K562 (cell line): ENCODE results near the gene KBTBD6. TPM values are rescaled to one million over a fixed set of nuclear protein-coding genes. Genes with fewer than 3 reads are reported as not detected.

ENCODE experiments used
- BCL6 ChIP-seq: fragments of 250-450 bp; sonication (Bioruptor Pico); IDR thresholded peaks from 2 replicates; pipeline ENCODE4 v1.4.0; 2020
- CEBPG ChIP-seq, 3 experiments: fragments of 200-800 bp in 1 of 3; sonication (Bioruptor generic) in 1 of 3; sonication (generic) in 1 of 3; formaldehyde crosslinking in 1 of 3; IDR thresholded peaks in 2 of 3; conservative IDR thresholded peaks in 1 of 3; 2 replicates each; pipeline versions ENCODE4 v1.6.1 to v1.8.0; 2016 to 2022; ENCODE audit warnings: missing compliant biosample characterization in 2 of 3, missing genetic modification characterization in 2 of 3, mild to moderate bottlenecking in 1 of 3, missing genetic modification reagents in 1 of 3
- DMBX1 ChIP-seq: fragments of 250-450 bp; sonication (Bioruptor Pico); IDR thresholded peaks from 2 replicates; pipeline ENCODE4 v1.8.0; 2022; ENCODE audit warnings: inconsistent platforms, mild to moderate bottlenecking, moderate library complexity, borderline replicate concordance
- GATAD2B ChIP-seq: fragments of 450-650 bp; IDR thresholded peaks from 2 replicates; pipeline ENCODE4 v1.6.1; 2017; ENCODE audit warnings: mild to moderate bottlenecking, borderline replicate concordance
- MBD2 ChIP-seq: sonication (generic); IDR thresholded peaks from 2 replicates; pipeline ENCODE4 v1.6.1; 2016; ENCODE audit warnings: low read depth, borderline replicate concordance
- PHB2 ChIP-seq: fragments of 450-650 bp; IDR thresholded peaks from 2 replicates; pipeline ENCODE4 v1.6.1; 2017; ENCODE audit warnings: low read depth
- PML ChIP-seq: IDR thresholded peaks from 2 replicates; pipeline ENCODE4 v1.6.1; 2012; ENCODE audit warnings: low read length, inconsistent platforms
- SMARCB1 ChIP-seq: IDR thresholded peaks from 2 replicates; pipeline ENCODE4 v1.6.1; 2011; ENCODE audit warnings: improper control_type of control experiment, low read depth; ENCODE audit not compliant: insufficient read length
- SNIP1 ChIP-seq: fragments of 450-650 bp; IDR thresholded peaks from 2 replicates; pipeline ENCODE4 v1.7.1; 2017; ENCODE audit warnings: low read depth, mild to moderate bottlenecking
- SOX6 ChIP-seq: fragments of 450-650 bp; IDR thresholded peaks from 2 replicates; pipeline ENCODE4 v1.6.1; 2014; ENCODE audit warnings: mild to moderate bottlenecking
- SRSF3 ChIP-seq: fragments of 200-400 bp; formaldehyde crosslinking; IDR thresholded peaks from 2 replicates; pipeline ENCODE4 v1.6.1; 2016; ENCODE audit warnings: mild to moderate bottlenecking, low read length, moderate library complexity; ENCODE audit not compliant: insufficient read depth
- TRIM28 ChIP-seq: fragments of 450-650 bp; IDR thresholded peaks from 2 replicates; pipeline ENCODE4 v1.6.1; 2017
- ZFP1 ChIP-seq: fragments of 450-650 bp; formaldehyde crosslinking; IDR thresholded peaks from 2 replicates; pipeline ENCODE4 v1.4.0; 2020; ENCODE audit warnings: mild to moderate bottlenecking, mixed read lengths
- ZNF165 ChIP-seq: fragments of 250-450 bp; sonication (Bioruptor Pico); IDR thresholded peaks from 2 replicates; pipeline ENCODE4 v1.4.0; 2020; ENCODE audit warnings: borderline replicate concordance
- ZNF311 ChIP-seq: fragments of 250-450 bp; sonication (Bioruptor Pico); IDR thresholded peaks from 2 replicates; pipeline ENCODE4 v1.4.0; 2020; ENCODE audit warnings: mild to moderate bottlenecking, moderate library complexity
- ZSCAN32 ChIP-seq: fragments of 450-650 bp; formaldehyde crosslinking; IDR thresholded peaks from 2 replicates; pipeline ENCODE4 v1.4.0; 2020; ENCODE audit warnings: mild to moderate bottlenecking, moderate library complexity
- polyA plus RNA-seq, 8 experiments: library from polyadenylated mRNA; depleted of rRNA in 4 of 8; stranded (reverse) in 5 of 8; unstranded in 3 of 8; fragments of >200 nt; fragmentation: Nextera tagmentation in 2 of 8; fragmentation: Illumina TruSeq in 1 of 8; extraction: Ambion mirVana in 2 of 8; extraction: Trizol in 1 of 8; gene quantifications; 2 replicates each; pipeline versions ENCODE4 v1.2.1 to v1.2.3, GENCODE V29; 2011 to 2014; ENCODE audit warnings: inconsistent platforms in 1 of 8, missing spikeins in 1 of 8
- total RNA-seq, 7 experiments: library from RNA; depleted of rRNA in 6 of 7; stranded (reverse); fragments of >200 nt in 6 of 7; fragmentation: Illumina TruSeq in 2 of 7; extraction: Trizol in 2 of 7; gene quantifications; 2 replicates each; pipeline versions ENCODE4 v1.2.1 to v1.2.3, GENCODE V29; 2011 to 2021; ENCODE audit warnings: low replicate concordance in 1 of 7
- TF ChIP-seq, protein P1 (sequence below): sonication (generic); formaldehyde crosslinking; IDR thresholded peaks from 2 replicates; pipeline ENCODE4 v1.8.0; 2022; ENCODE audit warnings: missing genetic modification reagents, mild to moderate bottlenecking, moderate library complexity, borderline replicate concordance
- TF ChIP-seq, protein P2 (sequence below): fragments of 200-800 bp; sonication (Bioruptor generic); IDR thresholded peaks from 2 replicates; pipeline ENCODE4 v1.6.1; 2017; ENCODE audit warnings: missing genetic modification characterization, missing compliant biosample characterization
- TF ChIP-seq, protein P3 (sequence below): sonication (generic); formaldehyde crosslinking; IDR thresholded peaks from 2 replicates; pipeline ENCODE4 v1.8.0; 2023; ENCODE audit warnings: mild to moderate bottlenecking, missing genetic modification reagents
- TF ChIP-seq, protein P4 (sequence below): sonication (generic); formaldehyde crosslinking; IDR thresholded peaks from 2 replicates; pipeline ENCODE4 v1.5.0; 2020; ENCODE audit warnings: missing genetic modification reagents
- TF ChIP-seq, protein P5 (sequence below): sonication (generic); formaldehyde crosslinking; IDR thresholded peaks from 2 replicates; pipeline ENCODE4 v1.8.0; 2023; ENCODE audit warnings: mild to moderate bottlenecking, missing genetic modification reagents

The KBTBD6 gene
- total and polyA plus RNA-seq, 9 of the 15 experiments (the other 6 are each of a cell fraction or from before 2014, with no cell fraction given), result 1.9 to 4.9 (median 3.2) TPM

DNA sequence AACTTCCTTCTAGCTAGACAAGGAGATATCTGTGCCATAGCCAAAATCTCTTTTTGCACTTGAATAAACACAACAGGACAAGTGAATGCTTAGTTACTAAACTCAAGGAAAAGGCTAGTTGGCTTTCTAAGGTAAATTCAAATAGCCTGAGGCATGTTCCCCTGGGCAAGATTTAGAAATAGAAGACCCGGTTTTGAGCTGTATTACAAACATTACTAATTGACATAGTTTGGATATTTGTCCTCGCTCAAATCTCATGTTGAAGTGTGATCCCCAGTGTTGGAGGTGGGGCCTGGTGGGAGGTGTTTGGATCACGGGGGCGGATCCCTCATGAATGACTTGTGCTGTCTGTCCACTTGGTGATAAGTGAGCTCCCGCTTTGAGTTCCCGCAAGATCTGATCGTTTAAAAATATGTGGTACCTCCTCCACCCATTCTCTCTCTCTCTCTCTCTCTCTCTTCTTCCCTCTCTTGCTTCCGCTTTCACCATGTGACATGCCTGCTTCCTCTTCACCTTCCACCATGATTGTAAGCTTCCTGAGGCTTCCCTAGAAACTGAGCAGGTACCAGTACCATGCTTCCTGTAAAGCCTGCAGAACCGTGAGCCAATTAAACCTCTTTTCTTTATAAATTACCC, 3.9 kb upstream of the KBTBD6 start (continued):
- TF ChIP-seq PHB2 (no peak), ZNF165 (CRISPR knock-in tag) (no peak), ZFP1 (CRISPR knock-in tag) (no peak), DMBX1 (no peak), SNIP1 (no peak), SMARCB1 (no peak), CEBPG (CRISPR knock-in tag; IDR thresholded peaks at IDR 0.05) (no peak), CEBPG (tag; conservative IDR thresholded peaks at IDR 0.05 in 1 of 2, IDR thresholded peaks at IDR 0.05 in 1 of 2) (no peak), PML (no peak), SRSF3 (no peak), SOX6 (0 out of 2 replicates have a peak, but pooled peaks have one; percentile 16), ZNF311 (CRISPR knock-in tag) (no peak), ZSCAN32 (CRISPR knock-in tag) (no peak), BCL6 (CRISPR knock-in tag) (no peak), MBD2 (no peak), GATAD2B (no peak), TRIM28 (peak; percentile 47; the same call in 1 of the 2 replicates)
- TF ChIP-seq, protein P1, sequence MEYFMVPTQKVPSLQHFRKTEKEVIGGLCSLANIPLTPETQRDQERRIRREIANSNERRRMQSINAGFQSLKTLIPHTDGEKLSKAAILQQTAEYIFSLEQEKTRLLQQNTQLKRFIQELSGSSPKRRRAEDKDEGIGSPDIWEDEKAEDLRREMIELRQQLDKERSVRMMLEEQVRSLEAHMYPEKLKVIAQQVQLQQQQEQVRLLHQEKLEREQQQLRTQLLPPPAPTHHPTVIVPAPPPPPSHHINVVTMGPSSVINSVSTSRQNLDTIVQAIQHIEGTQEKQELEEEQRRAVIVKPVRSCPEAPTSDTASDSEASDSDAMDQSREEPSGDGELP (CRISPR knock-in tag), result no peak
- TF ChIP-seq, protein P2, sequence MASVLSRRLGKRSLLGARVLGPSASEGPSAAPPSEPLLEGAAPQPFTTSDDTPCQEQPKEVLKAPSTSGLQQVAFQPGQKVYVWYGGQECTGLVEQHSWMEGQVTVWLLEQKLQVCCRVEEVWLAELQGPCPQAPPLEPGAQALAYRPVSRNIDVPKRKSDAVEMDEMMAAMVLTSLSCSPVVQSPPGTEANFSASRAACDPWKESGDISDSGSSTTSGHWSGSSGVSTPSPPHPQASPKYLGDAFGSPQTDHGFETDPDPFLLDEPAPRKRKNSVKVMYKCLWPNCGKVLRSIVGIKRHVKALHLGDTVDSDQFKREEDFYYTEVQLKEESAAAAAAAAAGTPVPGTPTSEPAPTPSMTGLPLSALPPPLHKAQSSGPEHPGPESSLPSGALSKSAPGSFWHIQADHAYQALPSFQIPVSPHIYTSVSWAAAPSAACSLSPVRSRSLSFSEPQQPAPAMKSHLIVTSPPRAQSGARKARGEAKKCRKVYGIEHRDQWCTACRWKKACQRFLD (CRISPR knock-in tag), result no peak
- TF ChIP-seq, protein P3, sequence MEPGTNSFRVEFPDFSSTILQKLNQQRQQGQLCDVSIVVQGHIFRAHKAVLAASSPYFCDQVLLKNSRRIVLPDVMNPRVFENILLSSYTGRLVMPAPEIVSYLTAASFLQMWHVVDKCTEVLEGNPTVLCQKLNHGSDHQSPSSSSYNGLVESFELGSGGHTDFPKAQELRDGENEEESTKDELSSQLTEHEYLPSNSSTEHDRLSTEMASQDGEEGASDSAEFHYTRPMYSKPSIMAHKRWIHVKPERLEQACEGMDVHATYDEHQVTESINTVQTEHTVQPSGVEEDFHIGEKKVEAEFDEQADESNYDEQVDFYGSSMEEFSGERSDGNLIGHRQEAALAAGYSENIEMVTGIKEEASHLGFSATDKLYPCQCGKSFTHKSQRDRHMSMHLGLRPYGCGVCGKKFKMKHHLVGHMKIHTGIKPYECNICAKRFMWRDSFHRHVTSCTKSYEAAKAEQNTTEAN (CRISPR knock-in tag), result no peak
- TF ChIP-seq, protein P4, sequence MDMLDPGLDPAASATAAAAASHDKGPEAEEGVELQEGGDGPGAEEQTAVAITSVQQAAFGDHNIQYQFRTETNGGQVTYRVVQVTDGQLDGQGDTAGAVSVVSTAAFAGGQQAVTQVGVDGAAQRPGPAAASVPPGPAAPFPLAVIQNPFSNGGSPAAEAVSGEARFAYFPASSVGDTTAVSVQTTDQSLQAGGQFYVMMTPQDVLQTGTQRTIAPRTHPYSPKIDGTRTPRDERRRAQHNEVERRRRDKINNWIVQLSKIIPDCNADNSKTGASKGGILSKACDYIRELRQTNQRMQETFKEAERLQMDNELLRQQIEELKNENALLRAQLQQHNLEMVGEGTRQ (CRISPR knock-in tag), result 0 out of 2 replicates have a peak, but pooled peaks have one; percentile 32
- TF ChIP-seq, protein P5, sequence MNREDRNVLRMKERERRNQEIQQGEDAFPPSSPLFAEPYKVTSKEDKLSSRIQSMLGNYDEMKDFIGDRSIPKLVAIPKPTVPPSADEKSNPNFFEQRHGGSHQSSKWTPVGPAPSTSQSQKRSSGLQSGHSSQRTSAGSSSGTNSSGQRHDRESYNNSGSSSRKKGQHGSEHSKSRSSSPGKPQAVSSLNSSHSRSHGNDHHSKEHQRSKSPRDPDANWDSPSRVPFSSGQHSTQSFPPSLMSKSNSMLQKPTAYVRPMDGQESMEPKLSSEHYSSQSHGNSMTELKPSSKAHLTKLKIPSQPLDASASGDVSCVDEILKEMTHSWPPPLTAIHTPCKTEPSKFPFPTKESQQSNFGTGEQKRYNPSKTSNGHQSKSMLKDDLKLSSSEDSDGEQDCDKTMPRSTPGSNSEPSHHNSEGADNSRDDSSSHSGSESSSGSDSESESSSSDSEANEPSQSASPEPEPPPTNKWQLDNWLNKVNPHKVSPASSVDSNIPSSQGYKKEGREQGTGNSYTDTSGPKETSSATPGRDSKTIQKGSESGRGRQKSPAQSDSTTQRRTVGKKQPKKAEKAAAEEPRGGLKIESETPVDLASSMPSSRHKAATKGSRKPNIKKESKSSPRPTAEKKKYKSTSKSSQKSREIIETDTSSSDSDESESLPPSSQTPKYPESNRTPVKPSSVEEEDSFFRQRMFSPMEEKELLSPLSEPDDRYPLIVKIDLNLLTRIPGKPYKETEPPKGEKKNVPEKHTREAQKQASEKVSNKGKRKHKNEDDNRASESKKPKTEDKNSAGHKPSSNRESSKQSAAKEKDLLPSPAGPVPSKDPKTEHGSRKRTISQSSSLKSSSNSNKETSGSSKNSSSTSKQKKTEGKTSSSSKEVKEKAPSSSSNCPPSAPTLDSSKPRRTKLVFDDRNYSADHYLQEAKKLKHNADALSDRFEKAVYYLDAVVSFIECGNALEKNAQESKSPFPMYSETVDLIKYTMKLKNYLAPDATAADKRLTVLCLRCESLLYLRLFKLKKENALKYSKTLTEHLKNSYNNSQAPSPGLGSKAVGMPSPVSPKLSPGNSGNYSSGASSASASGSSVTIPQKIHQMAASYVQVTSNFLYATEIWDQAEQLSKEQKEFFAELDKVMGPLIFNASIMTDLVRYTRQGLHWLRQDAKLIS, result no peak
